WTC11 (cell line): ENCODE results near the gene CSF1R. TPM values are rescaled to one million over a fixed set of nuclear protein-coding genes. Genes with fewer than 3 reads are reported as not detected.

Experiments used
- ATAC-seq: fragments of 200-7000 bp; cut with Tn5 transposase; 2 replicates; pipeline ENCODE4 v1.10.0; 2021; ENCODE audit warnings: mild to moderate bottlenecking, moderate library complexity
- CTCF ChIA-PET: fragments of 300-600 bp; sonication (Branson Sonifier 250); formaldehyde crosslinking; loops from one replicate; lab custom pipeline; 2021; ENCODE audit warnings: antibody characterized with exemption; lab: Charles Lee
- POLR2A ChIA-PET: fragments of 350-600 bp; sonication (Branson Sonifier 250); formaldehyde crosslinking; loops from one replicate; lab custom pipeline; 2021; ENCODE audit warnings: antibody characterized with exemption; lab: Charles Lee
- DNase-seq: peaks from one replicate; pipeline ENCODE4 v3.0.0; 2021; ENCODE audit warnings: low spot score
- H3K27ac Mint-ChIP-seq: 2 replicates; pipeline ENCODE4 v1.8.0; 2021; ENCODE audit warnings: mixed read lengths
- H3K27me3 Mint-ChIP-seq: 2 replicates; pipeline ENCODE4 v1.8.0; 2021; ENCODE audit warnings: low read depth, mild to moderate bottlenecking, moderate library complexity, mixed read lengths
- H3K36me3 Mint-ChIP-seq: 2 replicates; pipeline ENCODE4 v1.8.0; 2021; ENCODE audit warnings: mixed read lengths
- H3K4me1 Mint-ChIP-seq: 2 replicates; pipeline ENCODE4 v1.8.0; 2022; ENCODE audit warnings: mixed read lengths
- H3K4me3 Mint-ChIP-seq: 2 replicates; pipeline ENCODE4 v1.8.0; 2021; ENCODE audit warnings: mild to moderate bottlenecking, moderate library complexity, mixed read lengths
- H3K9me3 Mint-ChIP-seq: 2 replicates; pipeline ENCODE4 v1.8.0; 2021; ENCODE audit warnings: mixed read lengths
- AFF4 ChIP-seq: sonication (generic); formaldehyde crosslinking; IDR thresholded peaks from 2 replicates; pipeline ENCODE4 v1.8.1; 2023; ENCODE audit warnings: mild to moderate bottlenecking, missing genetic modification reagents, borderline replicate concordance
- CDX4 ChIP-seq: fragments of 250-450 bp; sonication (Bioruptor Pico); IDR thresholded peaks from 2 replicates; pipeline ENCODE4 v1.9.0; 2021; ENCODE audit warnings: moderate library complexity, mild to moderate bottlenecking, inconsistent platforms, borderline replicate concordance
- E2F4 ChIP-seq: sonication (generic); formaldehyde crosslinking; IDR thresholded peaks from 2 replicates; pipeline ENCODE4 v1.8.1; 2022; ENCODE audit warnings: low read depth, mild to moderate bottlenecking, moderate library complexity, missing genetic modification reagents, borderline replicate concordance
- ESRRA ChIP-seq: sonication (generic); formaldehyde crosslinking; IDR thresholded peaks from 2 replicates; pipeline ENCODE4 v1.8.1; 2022; ENCODE audit warnings: mild to moderate bottlenecking, missing genetic modification reagents, borderline replicate concordance
- FOXJ3 ChIP-seq: sonication (generic); formaldehyde crosslinking; IDR thresholded peaks from 2 replicates; pipeline ENCODE4 v1.9.0; 2021; ENCODE audit warnings: missing genetic modification reagents, mild to moderate bottlenecking, borderline replicate concordance
- JUN ChIP-seq: sonication (generic); formaldehyde crosslinking; IDR thresholded peaks from 2 replicates; pipeline ENCODE4 v1.8.0; 2023; ENCODE audit warnings: mild to moderate bottlenecking, missing genetic modification reagents
- KAT7 ChIP-seq: sonication (generic); formaldehyde crosslinking; IDR thresholded peaks from 2 replicates; pipeline ENCODE4 v1.8.1; 2023; ENCODE audit warnings: missing genetic modification reagents, mild to moderate bottlenecking, borderline replicate concordance
- MLX ChIP-seq: sonication (generic); formaldehyde crosslinking; IDR thresholded peaks from 2 replicates; pipeline ENCODE4 v1.8.1; 2023; ENCODE audit warnings: mild to moderate bottlenecking, missing genetic modification reagents, moderate library complexity
- PREB ChIP-seq: sonication (generic); formaldehyde crosslinking; IDR thresholded peaks from 2 replicates; pipeline ENCODE4 v1.8.1; 2022; ENCODE audit warnings: mild to moderate bottlenecking, missing genetic modification reagents, moderate library complexity, borderline replicate concordance
- SMAD4 ChIP-seq: sonication (generic); formaldehyde crosslinking; IDR thresholded peaks from 2 replicates; pipeline ENCODE4 v1.8.0; 2022; ENCODE audit warnings: mild to moderate bottlenecking, missing genetic modification reagents
- ZBTB21 ChIP-seq: sonication (generic); formaldehyde crosslinking; IDR thresholded peaks from 2 replicates; pipeline ENCODE4 v1.8.1; 2023; ENCODE audit warnings: mild to moderate bottlenecking, missing genetic modification reagents, borderline replicate concordance
- ZBTB43 ChIP-seq: sonication (generic); formaldehyde crosslinking; IDR thresholded peaks from 2 replicates; pipeline ENCODE4 v1.8.1; 2023; ENCODE audit warnings: mild to moderate bottlenecking, missing genetic modification reagents
- ZNF138 ChIP-seq: sonication (generic); formaldehyde crosslinking; conservative IDR thresholded peaks from 2 replicates; pipeline ENCODE4 v1.8.1; 2022; ENCODE audit warnings: mild to moderate bottlenecking, moderate library complexity, missing genetic modification reagents
- ZNF317 ChIP-seq: sonication (generic); formaldehyde crosslinking; IDR thresholded peaks from 2 replicates; pipeline ENCODE4 v1.8.1; 2023; ENCODE audit warnings: low read depth, mild to moderate bottlenecking, moderate library complexity, missing genetic modification reagents, borderline replicate concordance
- ZSCAN18 ChIP-seq: fragments of 250-450 bp; sonication (Bioruptor Pico); IDR thresholded peaks from 2 replicates; pipeline ENCODE4 v2.1.2; 2022; ENCODE audit warnings: mild to moderate bottlenecking, moderate library complexity
- total RNA-seq: library from RNA; stranded (reverse); gene quantifications from 3 replicates; pipeline ENCODE4 v1.2.3, GENCODE V29; 2021

The CSF1R gene
- total RNA-seq, 1 experiment from 2014 or later = 0.20 TPM

- DNase-seq = no peak
- H3K27ac Mint-ChIP-seq = no peak overlapping the region; the same call in 1 of the 2 replicates
- H3K4me3 Mint-ChIP-seq = no peak overlapping the region
- no peak for ATAC-seq
- no peaks in the 10 kb centered on the region for H3K9me3 Mint-ChIP-seq
- ChIA-PET POLR2A (no interaction called here), CTCF (no interaction called here)
- H3K4me1 Mint-ChIP-seq = peaks cover 17% of the 10 kb centered on the region
- TF ChIP-seq PREB (CRISPR knock-in tag) = no peak
- TF ChIP-seq JUN (CRISPR knock-in tag) = no peak
- no peak for TF ChIP-seq ZBTB21
- no peak for TF ChIP-seq FOXJ3 (CRISPR knock-in tag)
- no peak for TF ChIP-seq ZNF138 (CRISPR knock-in tag)
- TF ChIP-seq SMAD4 = no peak
- TF ChIP-seq ZBTB43 = no peak
- no peak for TF ChIP-seq ESRRA (CRISPR knock-in tag)
- no peak for TF ChIP-seq AFF4 (CRISPR knock-in tag)
- no peak for TF ChIP-seq ZSCAN18 (CRISPR knock-in tag)
- no peak for TF ChIP-seq MLX (CRISPR knock-in tag)
- TF ChIP-seq CDX4 = no peak
- no peak for TF ChIP-seq E2F4
- no peak for TF ChIP-seq KAT7 (CRISPR knock-in tag)
- no peak for TF ChIP-seq ZNF317 (CRISPR knock-in tag)
- no peaks in the 10 kb centered on the region for H3K36me3 Mint-ChIP-seq
- H3K27me3 Mint-ChIP-seq = no peaks in the 10 kb centered on the region
These were observed 7.3 kb downstream of the CSF1R start for GRCh38 chr5:150078802-150079689.
